SK-N-SH (cell line): Measurements from ENCODE around the gene TEKT2. TPM values are rescaled to one million over a fixed set of nuclear protein-coding genes. Genes with fewer than 3 reads are reported as not detected.

Experiments used
- CTCF ChIA-PET: fragments of 300-600, 350-600 bp; formaldehyde crosslinking; extraction: SDS; loops from one replicate; lab custom pipeline; 2021; lab: Yijun Ruan, JAX
- POLR2A ChIA-PET: fragments of 350-600 bp; sonication (Branson Sonifier 250); formaldehyde crosslinking; extraction: SDS; loops from one replicate; lab custom pipeline; 2020; ENCODE audit warnings: antibody characterized with exemption, inconsistent platforms; lab: Yijun Ruan, JAX
- DNase-seq: peaks from one replicate; pipeline ENCODE4 v3.0.0; 2012
- H2AFZ ChIP-seq: fragments of 200-600 bp; sonication (generic); 2 replicates; pipeline ENCODE4 v1.8.1; 2016; ENCODE audit warnings: antibody characterized with exemption, mild to moderate bottlenecking, low read depth
- H3F3A ChIP-seq: fragments of 200-600 bp; sonication (generic); replicated peaks from 2 replicates; pipeline ENCODE3; 2016; ENCODE audit warnings: antibody characterized with exemption, mild to moderate bottlenecking; ENCODE audit not compliant: insufficient read depth
- H3K27ac ChIP-seq, 2 experiments: fragments of 200-500 bp in 1 of 2; fragments of 200-600 bp in 1 of 2; sonication (Bioruptor generic) in 1 of 2; sonication (generic), shearing (Covaris generic) in 1 of 2; 2 replicates each; pipeline versions ENCODE4 v1.5.1 to v1.6.1; 2014 to 2016; ENCODE audit warnings: low read depth in 2 of 2, inconsistent platforms in 1 of 2, low read length in 1 of 2, mild to moderate bottlenecking in 1 of 2, mixed read lengths in 1 of 2
- H3K27me3 ChIP-seq: fragments of 200-600 bp; sonication (generic), shearing (Covaris generic); 2 replicates; pipeline ENCODE4 v1.6.1; 2016; ENCODE audit warnings: mixed run types; ENCODE audit not compliant: insufficient read depth
- H3K36me3 ChIP-seq, 2 experiments: fragments of 200-500 bp in 1 of 2; fragments of 200-600 bp in 1 of 2; sonication (Bioruptor generic) in 1 of 2; sonication (generic) in 1 of 2; replicated peaks in 1 of 2; 2 replicates each; pipeline versions ENCODE3 to v1.5.1; 2014 to 2016; ENCODE audit warnings: low read length in 1 of 2, mild to moderate bottlenecking in 1 of 2; ENCODE audit not compliant: insufficient read depth in 2 of 2, control insufficient read depth in 1 of 2
- H3K4me1 ChIP-seq, 2 experiments: fragments of 200-500 bp in 1 of 2; fragments of 200-600 bp in 1 of 2; sonication (Bioruptor generic) in 1 of 2; sonication (generic), shearing (Covaris generic) in 1 of 2; 2 replicates each; pipeline versions ENCODE4 v1.5.1 to v1.6.1; 2014 to 2016; ENCODE audit warnings: low read depth in 1 of 2, low read length in 1 of 2, mixed run types in 1 of 2; ENCODE audit not compliant: insufficient read depth in 2 of 2, control insufficient read depth in 1 of 2
- H3K4me2 ChIP-seq: fragments of 200-600 bp; sonication (generic), shearing (Covaris generic); 2 replicates; pipeline ENCODE4 v1.6.1; 2017; ENCODE audit warnings: mixed run types
- H3K4me3 ChIP-seq, 2 experiments: fragments of 200-500 bp in 1 of 2; fragments of 200-600 bp in 1 of 2; sonication (Bioruptor generic) in 1 of 2; sonication (generic), shearing (Covaris generic) in 1 of 2; 2 replicates each; pipeline versions ENCODE4 v1.5.1 to v1.8.1; 2014 to 2016; ENCODE audit warnings: low read depth in 2 of 2, inconsistent platforms in 1 of 2, low read length in 1 of 2, mild to moderate bottlenecking in 1 of 2, mixed read lengths in 1 of 2, moderate library complexity in 1 of 2
- H3K79me2 ChIP-seq: fragments of 200-600 bp; sonication (generic); 2 replicates; pipeline ENCODE4 v1.8.1; 2017; ENCODE audit warnings: mild to moderate bottlenecking; ENCODE audit not compliant: insufficient read depth
- H3K9ac ChIP-seq: fragments of 200-600 bp; sonication (generic); 2 replicates; pipeline ENCODE4 v1.6.1; 2017; ENCODE audit warnings: mixed run types
- H3K9me2 ChIP-seq: fragments of 200-600 bp; sonication (generic); 2 replicates; pipeline ENCODE4 v1.6.1; 2017; ENCODE audit warnings: mixed run types
- H3K9me3 ChIP-seq: fragments of 200-600 bp; sonication (generic); 2 replicates; pipeline ENCODE4 v1.6.1; 2017; ENCODE audit warnings: mixed run types, mild to moderate bottlenecking, moderate library complexity
- H4K20me1 ChIP-seq: fragments of 200-600 bp; sonication (generic); 2 replicates; pipeline ENCODE4 v1.6.1; 2017; ENCODE audit warnings: mild to moderate bottlenecking, mixed run types; ENCODE audit not compliant: insufficient read depth
- CHD2 ChIP-seq: fragments of 150-350 bp; IDR thresholded peaks from 2 replicates; pipeline ENCODE4 v1.6.1; 2018; ENCODE audit warnings: low read length; ENCODE audit not compliant: partially characterized antibody
- CTCF ChIP-seq: fragments of 200-600 bp; sonication (generic); IDR thresholded peaks from 2 replicates; pipeline ENCODE4 v1.6.1; 2017; ENCODE audit warnings: antibody characterized with exemption, mild to moderate bottlenecking, moderate library complexity
- EP300 ChIP-seq, 2 experiments: IDR thresholded peaks; 2 replicates each; pipeline versions ENCODE4 v1.4.0 to v1.6.1; 2012; ENCODE audit warnings: borderline replicate concordance in 1 of 2, low read depth in 1 of 2, low read length in 1 of 2
- FOSL2 ChIP-seq: IDR thresholded peaks from 2 replicates; pipeline ENCODE4 v1.4.0; 2012; ENCODE audit warnings: low read depth, mild to moderate bottlenecking, moderate library complexity, borderline replicate concordance
- FOXJ3 ChIP-seq: sonication (generic); formaldehyde crosslinking; IDR thresholded peaks from 2 replicates; pipeline ENCODE4 v1.5.1; 2020; ENCODE audit warnings: mild to moderate bottlenecking, missing genetic modification reagents
- FOXM1 ChIP-seq: IDR thresholded peaks from 2 replicates; pipeline ENCODE4 v1.4.0; 2012; ENCODE audit warnings: low read depth, mild to moderate bottlenecking
- GABPA ChIP-seq: IDR thresholded peaks from 2 replicates; pipeline ENCODE4 v1.4.0; 2012; ENCODE audit warnings: low read depth, mild to moderate bottlenecking
- GATA2 ChIP-seq: sonication (generic); formaldehyde crosslinking; IDR thresholded peaks from 2 replicates; pipeline ENCODE4 v1.5.0; 2020; ENCODE audit warnings: mild to moderate bottlenecking, missing genetic modification reagents
- JUND ChIP-seq: IDR thresholded peaks from 2 replicates; pipeline ENCODE4 v1.4.0; 2012
- MAX ChIP-seq: IDR thresholded peaks from 2 replicates; pipeline ENCODE4 v1.4.0; 2012; ENCODE audit warnings: low read depth
- MXI1 ChIP-seq: IDR thresholded peaks from 2 replicates; pipeline ENCODE4 v1.6.1; 2012; ENCODE audit warnings: mild to moderate bottlenecking, low read depth, low read length, improper control_type of control experiment
- NFIC ChIP-seq: IDR thresholded peaks from 2 replicates; pipeline ENCODE4 v1.4.0; 2012; ENCODE audit warnings: borderline replicate concordance
- NRF1 ChIP-seq: IDR thresholded peaks from 2 replicates; pipeline ENCODE4 v1.6.1; 2012; ENCODE audit warnings: low read depth, mild to moderate bottlenecking, low read length
- RAD21 ChIP-seq: IDR thresholded peaks from 2 replicates; pipeline ENCODE4 v1.6.1; 2012; ENCODE audit warnings: mild to moderate bottlenecking, low read length
- REST ChIP-seq: IDR thresholded peaks from 2 replicates; pipeline ENCODE4 v1.6.1; 2012; ENCODE audit warnings: mild to moderate bottlenecking, low read depth, low read length, moderate library complexity
- SIN3A ChIP-seq: IDR thresholded peaks from 2 replicates; pipeline ENCODE4 v1.6.1; 2012; ENCODE audit warnings: low read depth, mild to moderate bottlenecking, low read length, moderate library complexity, borderline replicate concordance
- SMC3 ChIP-seq: IDR thresholded peaks from 2 replicates; pipeline ENCODE4 v1.6.1; 2012; ENCODE audit warnings: low read depth, low read length, improper control_type of control experiment
- TAF1 ChIP-seq: IDR thresholded peaks from 2 replicates; pipeline ENCODE4 v1.6.1; 2012; ENCODE audit warnings: low read depth, mild to moderate bottlenecking, low read length, moderate library complexity, borderline replicate concordance
- USF1 ChIP-seq: IDR thresholded peaks from 2 replicates; pipeline ENCODE4 v1.4.0; 2012; ENCODE audit warnings: low read depth, borderline replicate concordance
- USF2 ChIP-seq: fragments of 150-350 bp; IDR thresholded peaks from 2 replicates; pipeline ENCODE4 v1.6.1; 2017; ENCODE audit warnings: antibody characterized with exemption, low read length, low read depth, borderline replicate concordance
- YY1 ChIP-seq: IDR thresholded peaks from 2 replicates; pipeline ENCODE4 v1.4.0; 2012; ENCODE audit warnings: low read depth, mild to moderate bottlenecking
- ZBTB33 ChIP-seq: IDR thresholded peaks from 2 replicates; pipeline ENCODE4 v1.4.0; 2012; ENCODE audit warnings: low read depth, borderline replicate concordance
- WGBS: methylation state at CpG from one replicate; pipeline ENCODE4 v1.1.6; 2017; ENCODE audit warnings: low lambda C conversion rate; 5-methylcytosine and 5-hydroxymethylcytosine counted together
- polyA plus RNA-seq, 3 experiments: library from polyadenylated mRNA; depleted of rRNA; stranded (reverse); fragments of >200 nt; gene quantifications; 2 replicates each; pipeline ENCODE4 v1.2.3, GENCODE V29; 2012

TEKT2 gene
- polyA plus RNA-seq, 1 of the 3 experiments (the other 2 are of a cell fraction) = 1.2 TPM

- Histone ChIP-seq H3K9ac (peak within 1 kb of the TSS; percentile 84), H3K4me1 (peaks cover 3 to 47% of the 10 kb centered on the region in 2 experiments; a peak in 3 of 4 replicates), H3K9me2 (no peaks in the 10 kb centered on the region), H3K27ac (peak within 1 kb of the TSS; percentile 45 to 91; a peak in 3 of 4 replicates), H3K4me2 (peak within 1 kb of the TSS; percentile 99), H3K9me3 (no peaks in the 10 kb centered on the region), H3K36me3 (peaks cover 12 to 29% of the 10 kb centered on the region in 2 experiments), H3K79me2 (peaks cover 40% of the 10 kb centered on the region), H2AFZ (peak within 1 kb of the TSS; percentile 100), H3K27me3 (no peaks in the 10 kb centered on the region), H3F3A (peaks cover 5% of the 10 kb centered on the region), H3K4me3 (peak within 1 kb of the TSS; percentile 95 to 97), H4K20me1 (no peaks in the 10 kb centered on the region)
- under 1% methylated on average over 26 of the region's 84 CpGs for WGBS
- CTCF ChIA-PET = interaction anchor here (0.7 to 32.6 kb wide), 3 partner anchors 11 to 46 kb away, joined by 3 to 700 read pairs (median 4); no protein-coding TSS in a partner anchor
- POLR2A ChIA-PET = no interaction called here
- peak; percentile 95 for DNase-seq
- TF ChIP-seq MXI1 (peak; percentile 78), MAX (peak; percentile 75; the same call in 1 of the 2 replicates), FOXM1 (no peak; the same call in 1 of the 2 replicates), FOXJ3 (CRISPR knock-in tag) (peak; percentile 46; the same call in 1 of the 2 replicates), CHD2 (peak; percentile 83), GABPA (peak; percentile 96), RAD21 (peak; percentile 43), USF2 (no peak), GATA2 (CRISPR knock-in tag) (no peak), EP300 (IDR thresholded peaks at IDR 0.05; ENCODE audit: borderline replicate concordance in 1 of 2, low read depth in 1 of 2, low read length in 1 of 2) (peak in 1 of 2 experiments; percentile 54; a peak in 1 of 4 replicates), USF1 (no peak; the same call in 1 of the 2 replicates), FOSL2 (no peak; the same call in 1 of the 2 replicates), YY1 (peak; percentile 90), SMC3 (peak; percentile 56), SIN3A (peak; percentile 94; the same call in 1 of the 2 replicates), NFIC (no peak; the same call in 1 of the 2 replicates), NRF1 (no peak; the same call in 1 of the 2 replicates), JUND (no peak), REST (peak; percentile 72; the same call in 1 of the 2 replicates), CTCF (peak; percentile 93), ZBTB33 (0 out of 2 replicates have a peak, but pooled peaks have one; percentile 27), TAF1 (peak; percentile 97; the same call in 1 of the 2 replicates)
These were observed 4.9 kb downstream of the TEKT2 start, which contains the start of gene ADPRS for GRCh38 chr1:36088577-36089392. ADPRS (plus strand) TSS chr1:36088892; CDS start chr1:36088905, 13 bp downstream.
